HepG2 (cell line): ENCODE measurements around the gene PCBP2. TPM values are rescaled to one million over a fixed set of nuclear protein-coding genes. Genes with fewer than 3 reads are reported as not detected.

Source experiments
- CAMTA2 ChIP-seq: sonication (generic); formaldehyde crosslinking; IDR thresholded peaks from 2 replicates; pipeline ENCODE4 v1.4.0; 2020; ENCODE audit warnings: mild to moderate bottlenecking, missing genetic modification reagents, borderline replicate concordance
- CENPX ChIP-seq: sonication (generic); formaldehyde crosslinking; IDR thresholded peaks from 2 replicates; pipeline ENCODE4 v1.9.0; 2021; ENCODE audit warnings: mild to moderate bottlenecking, missing genetic modification reagents, moderate library complexity
- FIP1L1 ChIP-seq: fragments of 200-400 bp; formaldehyde crosslinking; IDR thresholded peaks from 2 replicates; pipeline ENCODE4 v1.6.1; 2018; ENCODE audit warnings: low read depth, mild to moderate bottlenecking, low read length, moderate library complexity, borderline replicate concordance; ENCODE audit not compliant: insufficient read depth
- KLF11 ChIP-seq: IDR thresholded peaks from 2 replicates; pipeline ENCODE4 v1.6.1; 2016; ENCODE audit warnings: missing compliant biosample characterization
- NR2F1 ChIP-seq, 2 experiments: fragments of 450-650 bp in 1 of 2; formaldehyde crosslinking in 1 of 2; IDR thresholded peaks; 2 replicates each; pipeline versions ENCODE4 v1.5.0 to v1.6.1; 2016 to 2020; ENCODE audit warnings: mild to moderate bottlenecking in 1 of 2, missing compliant biosample characterization in 1 of 2, missing genetic modification reagents in 1 of 2, moderate library complexity in 1 of 2
- RFX5 ChIP-seq: IDR thresholded peaks from 2 replicates; pipeline ENCODE4 v1.6.1; 2011; ENCODE audit warnings: low read depth, low read length, improper control_type of control experiment
- SMARCC2 ChIP-seq: fragments of 450-650 bp; IDR thresholded peaks from 2 replicates; pipeline ENCODE4 v1.6.1; 2017; ENCODE audit warnings: antibody characterized with exemption, mild to moderate bottlenecking
- SRSF4 ChIP-seq: fragments of 200-400 bp; formaldehyde crosslinking; IDR thresholded peaks from one replicate; pipeline ENCODE4 v1.6.1; 2018; ENCODE audit warnings: mild to moderate bottlenecking, low read depth, low read length, moderate library complexity; ENCODE audit not compliant: poor library complexity, severe bottlenecking
- ZNF10 ChIP-seq: sonication (generic); formaldehyde crosslinking; IDR thresholded peaks from 2 replicates; pipeline ENCODE4 v1.4.0; 2020; ENCODE audit warnings: mild to moderate bottlenecking, low read depth, missing genetic modification reagents, borderline replicate concordance
- ZNF205 ChIP-seq: IDR thresholded peaks from 2 replicates; pipeline ENCODE4 v1.6.1; 2018; ENCODE audit warnings: missing biosample characterization, missing genetic modification reagents
- ZNF264 ChIP-seq: sonication (generic); formaldehyde crosslinking; IDR thresholded peaks from 2 replicates; pipeline ENCODE4 v1.4.0; 2020; ENCODE audit warnings: missing genetic modification reagents
- ZNF354B ChIP-seq: sonication (generic); formaldehyde crosslinking; IDR thresholded peaks from 2 replicates; pipeline ENCODE4 v1.8.0; 2022; ENCODE audit warnings: mild to moderate bottlenecking, missing genetic modification reagents
- ZNF432 ChIP-seq: sonication (generic); formaldehyde crosslinking; IDR thresholded peaks from 2 replicates; pipeline ENCODE4 v1.5.0; 2020; ENCODE audit warnings: missing genetic modification reagents, mild to moderate bottlenecking, borderline replicate concordance
- ZNF776 ChIP-seq: sonication (generic); formaldehyde crosslinking; IDR thresholded peaks from 2 replicates; pipeline ENCODE4 v1.4.0; 2020; ENCODE audit warnings: mild to moderate bottlenecking, missing genetic modification reagents
- ZNF841 ChIP-seq: sonication (generic); formaldehyde crosslinking; IDR thresholded peaks from 2 replicates; pipeline ENCODE4 v1.8.1; 2023; ENCODE audit warnings: missing genetic modification reagents, borderline replicate concordance
- polyA plus RNA-seq, 8 experiments: library from polyadenylated mRNA; depleted of rRNA in 3 of 8; stranded (reverse) in 7 of 8; unstranded in 1 of 8; fragments of >200 nt; fragmentation: Illumina TruSeq in 4 of 8; extraction: Trizol in 4 of 8; gene quantifications; 2 replicates each; pipeline versions ENCODE4 v1.2.1 to v1.2.3, GENCODE V29; 2011 to 2016; ENCODE audit warnings: low read depth in 4 of 8, missing spikeins in 1 of 8, mixed read lengths in 1 of 8; ENCODE audit not compliant: insufficient read depth in 1 of 8
- total RNA-seq, 5 experiments: library from RNA; depleted of rRNA; stranded (reverse); fragments of >200 nt; fragmentation: Illumina TruSeq; extraction: Trizol; gene quantifications; 2 replicates each; pipeline ENCODE4 v1.2.3, GENCODE V29; 2016; ENCODE audit warnings: low read depth in 1 of 5
- TF ChIP-seq, protein P1 (sequence below): sonication (generic); formaldehyde crosslinking; IDR thresholded peaks from 2 replicates; pipeline ENCODE4 v1.5.1; 2020; ENCODE audit warnings: mild to moderate bottlenecking, moderate library complexity, missing genetic modification reagents
- TF ChIP-seq, protein P2 (sequence below), 2 experiments: sonication (generic) in 1 of 2; formaldehyde crosslinking in 1 of 2; IDR thresholded peaks; 2 replicates each; pipeline versions ENCODE4 v1.6.1 to v1.9.0; 2014 to 2022; ENCODE audit warnings: antibody characterized with exemption in 1 of 2, borderline replicate concordance in 1 of 2, inconsistent platforms in 1 of 2, low read depth in 1 of 2, missing genetic modification reagents in 1 of 2
- TF ChIP-seq, protein P3 (sequence below): sonication (generic); formaldehyde crosslinking; IDR thresholded peaks from 2 replicates; pipeline ENCODE4 v1.4.0; 2020; ENCODE audit warnings: mild to moderate bottlenecking, missing genetic modification reagents
- TF ChIP-seq, protein P4 (sequence below): IDR thresholded peaks from 2 replicates; pipeline ENCODE4 v1.6.1; 2016; ENCODE audit warnings: missing compliant biosample characterization, missing genetic modification reagents, borderline replicate concordance

Gene PCBP2
- total and polyA plus RNA-seq, 2 of the 13 experiments (the other 11 are each of a cell fraction or from before 2014, with no cell fraction given) = 154 to 345 TPM

DNA sequence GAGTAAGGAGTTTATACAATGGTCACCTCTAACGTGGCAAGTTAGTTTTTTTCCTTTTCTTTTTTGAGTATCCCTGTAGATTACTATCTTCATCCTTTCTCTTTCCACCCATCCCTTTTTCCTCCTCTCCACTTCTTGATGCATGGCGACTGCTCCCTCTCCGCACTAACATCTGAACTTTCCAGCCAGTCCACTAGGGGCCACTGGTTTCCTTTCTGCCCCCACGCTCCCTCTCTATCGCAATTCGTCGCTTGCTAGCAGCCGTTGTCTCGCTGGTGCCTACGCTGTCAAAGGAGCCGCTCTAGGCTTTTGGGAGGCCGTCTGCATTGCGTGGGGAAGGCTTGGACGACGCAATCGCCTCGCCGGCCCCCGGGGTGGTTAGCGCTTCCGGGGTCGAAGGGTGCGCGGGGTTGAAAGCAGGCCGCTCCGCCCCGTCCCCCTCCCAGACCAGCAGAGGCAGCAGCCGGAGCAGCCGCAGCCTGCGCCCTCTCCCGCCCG is at the start of gene PCBP2 (continued):
- TF ChIP-seq, protein P1, sequence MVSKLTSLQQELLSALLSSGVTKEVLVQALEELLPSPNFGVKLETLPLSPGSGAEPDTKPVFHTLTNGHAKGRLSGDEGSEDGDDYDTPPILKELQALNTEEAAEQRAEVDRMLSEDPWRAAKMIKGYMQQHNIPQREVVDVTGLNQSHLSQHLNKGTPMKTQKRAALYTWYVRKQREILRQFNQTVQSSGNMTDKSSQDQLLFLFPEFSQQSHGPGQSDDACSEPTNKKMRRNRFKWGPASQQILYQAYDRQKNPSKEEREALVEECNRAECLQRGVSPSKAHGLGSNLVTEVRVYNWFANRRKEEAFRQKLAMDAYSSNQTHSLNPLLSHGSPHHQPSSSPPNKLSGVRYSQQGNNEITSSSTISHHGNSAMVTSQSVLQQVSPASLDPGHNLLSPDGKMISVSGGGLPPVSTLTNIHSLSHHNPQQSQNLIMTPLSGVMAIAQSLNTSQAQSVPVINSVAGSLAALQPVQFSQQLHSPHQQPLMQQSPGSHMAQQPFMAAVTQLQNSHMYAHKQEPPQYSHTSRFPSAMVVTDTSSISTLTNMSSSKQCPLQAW (CRISPR knock-in tag) = peak; percentile 97
- TF ChIP-seq ZNF354B (CRISPR knock-in tag) (no peak), ZNF841 (CRISPR knock-in tag) (no peak), FIP1L1 (0 out of 2 replicates have a peak, but pooled peaks have one; percentile 89), NR2F1 (CRISPR knock-in tag; IDR thresholded peaks at IDR 0.05) (no peak), SRSF4 (no peak), SMARCC2 (no peak), ZNF205 (CRISPR knock-in tag) (peak; percentile 71), ZNF264 (CRISPR knock-in tag) (peak; percentile 53; the same call in 1 of the 2 replicates), KLF11 (CRISPR knock-in tag) (no peak; the same call in 1 of the 2 replicates), RFX5 (0 out of 2 replicates have a peak, but pooled peaks have one; percentile 43), ZNF432 (no peak), CAMTA2 (CRISPR knock-in tag) (no peak), ZNF776 (CRISPR knock-in tag) (no peak; the same call in 1 of the 2 replicates), ZNF10 (CRISPR knock-in tag) (no peak), CENPX (CRISPR knock-in tag) (no peak)
- TF ChIP-seq, protein P2, sequence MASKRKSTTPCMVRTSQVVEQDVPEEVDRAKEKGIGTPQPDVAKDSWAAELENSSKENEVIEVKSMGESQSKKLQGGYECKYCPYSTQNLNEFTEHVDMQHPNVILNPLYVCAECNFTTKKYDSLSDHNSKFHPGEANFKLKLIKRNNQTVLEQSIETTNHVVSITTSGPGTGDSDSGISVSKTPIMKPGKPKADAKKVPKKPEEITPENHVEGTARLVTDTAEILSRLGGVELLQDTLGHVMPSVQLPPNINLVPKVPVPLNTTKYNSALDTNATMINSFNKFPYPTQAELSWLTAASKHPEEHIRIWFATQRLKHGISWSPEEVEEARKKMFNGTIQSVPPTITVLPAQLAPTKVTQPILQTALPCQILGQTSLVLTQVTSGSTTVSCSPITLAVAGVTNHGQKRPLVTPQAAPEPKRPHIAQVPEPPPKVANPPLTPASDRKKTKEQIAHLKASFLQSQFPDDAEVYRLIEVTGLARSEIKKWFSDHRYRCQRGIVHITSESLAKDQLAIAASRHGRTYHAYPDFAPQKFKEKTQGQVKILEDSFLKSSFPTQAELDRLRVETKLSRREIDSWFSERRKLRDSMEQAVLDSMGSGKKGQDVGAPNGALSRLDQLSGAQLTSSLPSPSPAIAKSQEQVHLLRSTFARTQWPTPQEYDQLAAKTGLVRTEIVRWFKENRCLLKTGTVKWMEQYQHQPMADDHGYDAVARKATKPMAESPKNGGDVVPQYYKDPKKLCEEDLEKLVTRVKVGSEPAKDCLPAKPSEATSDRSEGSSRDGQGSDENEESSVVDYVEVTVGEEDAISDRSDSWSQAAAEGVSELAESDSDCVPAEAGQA (IDR thresholded peaks at IDR 0.05; ENCODE audit: low read depth) = peak; percentile 81
- TF ChIP-seq, protein P2 (CRISPR knock-in tag; IDR thresholded peaks at IDR 0.05; ENCODE audit: borderline replicate concordance) = no peak
- TF ChIP-seq, protein P3, sequence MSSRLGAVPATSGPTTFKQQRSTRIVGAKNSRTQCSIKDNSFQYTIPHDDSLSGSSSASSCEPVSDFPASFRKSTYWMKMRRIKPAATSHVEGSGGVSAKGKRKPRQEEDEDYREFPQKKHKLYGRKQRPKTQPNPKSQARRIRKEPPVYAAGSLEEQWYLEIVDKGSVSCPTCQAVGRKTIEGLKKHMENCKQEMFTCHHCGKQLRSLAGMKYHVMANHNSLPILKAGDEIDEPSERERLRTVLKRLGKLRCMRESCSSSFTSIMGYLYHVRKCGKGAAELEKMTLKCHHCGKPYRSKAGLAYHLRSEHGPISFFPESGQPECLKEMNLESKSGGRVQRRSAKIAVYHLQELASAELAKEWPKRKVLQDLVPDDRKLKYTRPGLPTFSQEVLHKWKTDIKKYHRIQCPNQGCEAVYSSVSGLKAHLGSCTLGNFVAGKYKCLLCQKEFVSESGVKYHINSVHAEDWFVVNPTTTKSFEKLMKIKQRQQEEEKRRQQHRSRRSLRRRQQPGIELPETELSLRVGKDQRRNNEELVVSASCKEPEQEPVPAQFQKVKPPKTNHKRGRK = no peak
- TF ChIP-seq, protein P4, sequence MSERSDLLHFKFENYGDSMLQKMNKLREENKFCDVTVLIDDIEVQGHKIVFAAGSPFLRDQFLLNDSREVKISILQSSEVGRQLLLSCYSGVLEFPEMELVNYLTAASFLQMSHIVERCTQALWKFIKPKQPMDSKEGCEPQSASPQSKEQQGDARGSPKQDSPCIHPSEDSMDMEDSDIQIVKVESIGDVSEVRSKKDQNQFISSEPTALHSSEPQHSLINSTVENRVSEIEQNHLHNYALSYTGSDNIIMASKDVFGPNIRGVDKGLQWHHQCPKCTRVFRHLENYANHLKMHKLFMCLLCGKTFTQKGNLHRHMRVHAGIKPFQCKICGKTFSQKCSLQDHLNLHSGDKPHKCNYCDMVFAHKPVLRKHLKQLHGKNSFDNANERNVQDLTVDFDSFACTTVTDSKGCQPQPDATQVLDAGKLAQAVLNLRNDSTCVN (CRISPR knock-in tag) = no peak
